Dedifferentiated amniotic fluid mesenchymal stem cell (primary cell): Measurements from ENCODE around the gene KIAA0232.
"Not testable (repeated sequence)": the region's sequence is repeated elsewhere in the genome, so short reads cannot be mapped to it uniquely, and the experiment has no call there.

ENCODE experiments used
- DNase-seq: peaks from one replicate; pipeline ENCODE4 v3.0.0-alpha.2; 2016; ENCODE audit errors: extremely low spot score

KIAA0232 gene

GRCh38 chr4:6808259-6808658, 25.7 kb downstream of the KIAA0232 start:
- no peak for DNase-seq

DNA sequence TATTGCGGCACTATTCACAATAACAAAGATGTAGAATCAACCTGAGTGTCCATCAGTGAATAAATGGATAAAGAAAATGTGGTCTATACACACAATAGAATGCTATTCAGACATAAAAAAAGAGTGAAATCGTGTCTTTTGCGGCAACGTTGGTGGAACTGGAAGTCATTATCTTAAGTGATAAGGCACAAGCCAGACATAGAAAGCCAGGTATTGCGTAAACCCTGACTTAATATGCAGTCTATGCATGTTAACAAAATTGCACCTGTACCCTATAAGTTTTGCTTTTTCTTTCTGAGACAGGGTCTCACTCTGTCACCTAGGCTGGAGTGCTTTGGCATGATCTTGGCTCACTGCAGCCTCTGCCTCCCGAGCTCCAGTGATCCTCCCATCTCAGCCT, 28.6 kb downstream of the KIAA0232 start:
- no peak for DNase-seq

DNA sequence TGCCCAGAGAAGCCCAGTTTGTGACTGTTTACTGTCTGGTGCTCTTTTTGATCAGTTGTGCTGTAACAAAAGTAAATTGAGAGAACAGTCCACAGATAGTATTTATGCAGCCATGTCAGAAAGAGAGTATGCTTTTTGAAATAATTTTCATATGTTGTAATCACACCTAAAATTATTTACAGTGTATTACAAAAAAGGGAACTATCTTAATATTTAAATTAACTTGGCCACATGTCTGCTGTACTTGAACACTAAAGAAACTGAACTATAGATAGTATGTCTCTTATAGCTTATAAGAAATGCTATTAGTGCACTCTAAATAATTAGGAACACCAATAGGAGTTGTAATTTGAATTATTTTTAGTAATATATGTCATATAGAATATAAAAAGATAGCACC, 30.2 kb downstream of the KIAA0232 start:
- DNase-seq, result no peak

- no peak for DNase-seq
These were observed 31.2 kb downstream of the KIAA0232 start for GRCh38 chr4:6813725-6814124.

DNA sequence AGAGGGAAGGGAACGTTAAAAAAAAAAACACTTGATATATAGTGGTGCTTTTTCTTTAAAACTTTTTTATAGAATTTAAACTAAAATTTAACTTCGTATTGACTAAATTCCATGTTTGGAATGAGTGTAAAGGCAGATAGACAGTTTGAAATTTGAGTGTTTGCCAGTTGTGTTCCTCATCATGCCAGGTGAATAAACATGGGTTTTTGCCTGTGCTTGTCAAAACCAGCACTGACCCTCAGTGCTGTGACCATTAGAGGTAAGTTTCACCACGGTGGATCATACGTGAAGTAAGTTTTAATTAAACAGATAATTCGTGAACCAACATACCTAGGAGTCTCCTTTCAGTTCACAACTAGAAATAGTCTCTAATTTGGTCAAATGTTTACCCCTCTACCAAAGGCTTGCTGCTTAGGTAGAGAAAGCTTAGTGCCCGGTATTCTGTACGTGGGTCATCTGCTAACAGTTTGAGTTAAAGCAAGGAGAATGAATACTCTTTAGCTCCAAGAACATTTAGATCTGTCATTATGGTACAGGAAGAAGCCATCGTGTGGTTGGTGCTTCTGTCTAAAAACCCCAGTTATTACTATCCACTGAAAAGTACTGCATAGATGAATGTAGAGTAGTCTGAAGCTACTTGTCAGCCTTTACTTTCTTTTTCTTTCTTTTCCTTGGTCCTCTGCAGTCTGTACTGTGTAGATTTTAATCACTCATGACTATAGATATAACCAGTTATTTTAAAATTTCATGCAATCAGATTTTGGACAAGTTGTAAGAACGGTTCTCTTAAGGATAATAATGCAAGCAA, 32.7 kb downstream of the KIAA0232 start:
- no peak for DNase-seq

DNA sequence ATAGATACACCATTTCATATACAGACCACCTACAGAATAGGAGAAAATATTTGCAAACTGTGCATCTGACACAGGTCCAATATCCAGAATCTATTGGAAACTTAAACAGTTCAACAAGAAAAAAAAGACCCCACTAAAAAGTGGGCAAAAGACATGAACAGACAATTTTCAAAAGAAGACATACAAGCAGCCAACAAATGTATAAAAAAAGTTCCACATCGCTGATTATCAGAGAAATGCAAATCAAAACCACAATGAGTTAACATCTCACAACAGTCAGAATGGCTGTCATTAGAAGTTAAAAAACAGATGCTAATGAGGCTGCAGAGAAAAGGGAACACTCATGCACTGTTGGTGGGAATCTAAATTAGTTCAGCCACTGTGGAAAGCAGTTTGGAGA, 36.8 kb downstream of the KIAA0232 start:
- DNase-seq, result no peak

GRCh38 chr4:6820695-6821094, 38.2 kb downstream of the KIAA0232 start:
- DNase-seq, result no peak

- no peak for DNase-seq
These were observed 41.5 kb downstream of the KIAA0232 start for GRCh38 chr4:6824071-6824470.

DNA sequence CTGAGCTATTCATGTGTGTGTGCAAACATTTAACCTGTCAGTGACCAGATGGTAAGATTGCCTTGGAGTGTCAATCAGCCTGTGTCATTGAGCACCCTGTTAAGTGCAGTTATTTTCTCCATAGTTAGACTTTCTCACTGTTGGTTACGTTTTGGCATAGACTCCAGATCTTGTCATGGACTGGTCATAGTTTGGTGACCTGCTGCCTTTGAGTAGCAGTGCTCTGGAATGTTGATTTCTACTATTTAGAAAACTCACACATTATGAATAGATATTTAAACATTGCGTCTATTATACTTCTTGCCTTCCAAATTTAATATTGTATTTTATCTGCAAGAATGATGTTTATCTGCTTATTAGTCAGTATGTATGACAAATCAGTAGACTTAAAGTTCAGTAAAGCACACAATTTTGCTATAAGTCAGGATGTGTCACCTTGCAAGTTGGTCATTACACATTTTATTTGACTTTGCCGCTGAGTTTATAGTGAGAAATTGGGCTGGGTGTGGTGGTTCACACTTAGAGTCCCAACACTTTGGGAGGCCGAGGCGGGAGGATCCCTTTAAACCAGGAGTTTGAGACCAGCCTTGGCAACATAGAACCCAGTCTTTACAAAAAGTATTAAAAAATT, 42.4 kb downstream of the KIAA0232 start:
- DNase-seq, result no peak

DNA sequence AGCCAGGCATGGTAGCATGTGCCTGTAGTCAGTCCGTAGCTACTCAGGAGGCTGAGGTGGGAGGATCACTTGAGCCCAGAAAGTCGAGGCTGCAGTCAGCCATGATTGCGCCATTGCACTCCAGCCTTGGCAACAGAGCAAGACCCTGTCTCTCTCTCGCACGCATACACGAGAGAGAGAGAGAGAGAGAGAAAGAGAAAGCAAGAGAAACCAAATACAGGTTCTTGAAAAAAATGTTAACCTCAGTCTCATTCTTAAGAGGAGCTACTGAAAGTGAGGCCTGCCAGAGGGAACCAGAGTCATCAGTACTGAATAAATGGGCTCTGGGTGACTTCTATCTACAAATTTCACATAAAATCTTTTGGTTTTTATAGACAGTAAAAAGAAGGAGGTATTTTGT, 42.9 kb downstream of the KIAA0232 start:
- no peak for DNase-seq

GRCh38 chr4:6826781-6827508, 44.4 kb downstream of the KIAA0232 start:
- no peak for DNase-seq

DNA sequence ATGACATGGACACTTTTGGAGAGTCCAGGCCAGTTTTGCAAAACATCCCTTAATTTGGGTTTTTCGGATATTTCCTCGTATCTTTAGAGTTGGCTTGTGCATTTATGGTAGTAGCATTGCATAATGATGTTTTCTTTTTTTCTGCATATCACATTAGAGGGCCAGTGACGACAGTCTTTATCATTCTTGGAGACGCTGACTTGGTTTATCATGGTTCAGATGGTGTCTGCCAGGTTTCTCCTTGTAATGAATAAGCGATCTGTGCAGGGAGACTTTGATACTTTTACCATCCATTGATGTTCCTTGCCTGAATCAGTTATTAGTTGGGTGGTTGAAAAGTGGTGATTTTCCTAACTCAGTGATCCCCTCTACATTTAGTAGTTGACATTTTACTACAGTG, 46.6 kb downstream of the KIAA0232 start:
- no peak for DNase-seq

GRCh38 chr4:6834867-6835266, 52.3 kb downstream of the KIAA0232 start:
- DNase-seq, result peak; percentile 19

DNA sequence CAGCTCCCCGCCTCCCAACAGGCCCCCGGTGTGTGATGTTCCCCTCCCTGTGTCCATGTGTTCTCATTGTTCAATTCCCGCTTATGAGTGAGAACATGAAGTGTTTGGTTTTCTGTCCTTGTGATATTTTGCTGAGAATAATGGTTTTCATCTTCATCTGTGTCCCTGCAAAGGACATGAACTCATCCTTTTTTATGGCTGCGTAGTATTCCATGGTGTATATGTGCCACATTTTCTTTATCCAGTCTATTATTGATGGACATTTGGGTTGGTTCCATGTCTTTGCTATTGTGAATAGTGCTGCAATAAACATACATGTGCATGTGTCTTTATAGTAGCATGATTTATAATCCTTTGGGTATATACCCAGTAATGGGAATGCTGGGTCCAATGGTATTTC, 53.1 kb downstream of the KIAA0232 start:
- not testable (repeated sequence) for DNase-seq

DNA sequence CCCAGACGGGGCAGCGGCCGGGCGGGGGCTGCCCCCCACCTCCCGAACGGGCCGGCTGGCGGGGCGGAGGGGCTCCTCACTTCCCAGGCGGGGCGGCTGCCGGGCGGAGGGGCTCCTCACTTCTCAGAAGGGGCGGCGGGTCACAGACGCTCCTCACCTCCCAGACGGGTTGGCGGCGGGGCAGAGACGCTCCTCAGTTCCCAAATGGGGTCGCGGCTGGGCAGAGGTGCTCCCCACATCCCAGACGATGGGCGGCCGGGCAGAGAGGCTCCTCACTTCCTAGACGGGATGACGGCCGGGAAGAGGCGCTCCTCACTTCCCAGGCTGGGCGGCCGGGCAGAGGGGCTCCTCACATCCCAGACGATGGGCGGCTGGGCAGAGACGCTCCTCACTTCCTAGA, 54.6 kb downstream of the KIAA0232 start:
- not testable (repeated sequence) for DNase-seq

DNA sequence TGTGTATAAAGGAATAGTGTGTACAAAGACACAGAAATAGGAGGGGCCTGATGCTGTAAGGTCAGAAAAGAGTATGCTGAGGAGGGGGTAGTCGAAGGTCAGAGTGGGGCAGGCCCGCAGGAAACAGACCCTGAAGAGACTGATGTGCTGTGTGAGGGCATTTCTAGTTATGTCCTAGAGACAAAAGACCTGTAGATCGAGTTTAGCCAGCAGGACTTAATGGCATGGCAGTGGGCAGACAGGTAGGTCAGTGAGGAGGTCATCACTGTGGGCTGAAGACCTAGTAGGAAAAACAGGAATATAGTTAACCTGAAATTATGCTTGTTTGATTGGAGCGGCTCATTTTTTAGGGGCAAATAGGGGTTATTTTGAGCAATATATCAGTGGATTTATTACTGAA, 57.1 kb downstream of the KIAA0232 start:
- DNase-seq, result no peak

DNA sequence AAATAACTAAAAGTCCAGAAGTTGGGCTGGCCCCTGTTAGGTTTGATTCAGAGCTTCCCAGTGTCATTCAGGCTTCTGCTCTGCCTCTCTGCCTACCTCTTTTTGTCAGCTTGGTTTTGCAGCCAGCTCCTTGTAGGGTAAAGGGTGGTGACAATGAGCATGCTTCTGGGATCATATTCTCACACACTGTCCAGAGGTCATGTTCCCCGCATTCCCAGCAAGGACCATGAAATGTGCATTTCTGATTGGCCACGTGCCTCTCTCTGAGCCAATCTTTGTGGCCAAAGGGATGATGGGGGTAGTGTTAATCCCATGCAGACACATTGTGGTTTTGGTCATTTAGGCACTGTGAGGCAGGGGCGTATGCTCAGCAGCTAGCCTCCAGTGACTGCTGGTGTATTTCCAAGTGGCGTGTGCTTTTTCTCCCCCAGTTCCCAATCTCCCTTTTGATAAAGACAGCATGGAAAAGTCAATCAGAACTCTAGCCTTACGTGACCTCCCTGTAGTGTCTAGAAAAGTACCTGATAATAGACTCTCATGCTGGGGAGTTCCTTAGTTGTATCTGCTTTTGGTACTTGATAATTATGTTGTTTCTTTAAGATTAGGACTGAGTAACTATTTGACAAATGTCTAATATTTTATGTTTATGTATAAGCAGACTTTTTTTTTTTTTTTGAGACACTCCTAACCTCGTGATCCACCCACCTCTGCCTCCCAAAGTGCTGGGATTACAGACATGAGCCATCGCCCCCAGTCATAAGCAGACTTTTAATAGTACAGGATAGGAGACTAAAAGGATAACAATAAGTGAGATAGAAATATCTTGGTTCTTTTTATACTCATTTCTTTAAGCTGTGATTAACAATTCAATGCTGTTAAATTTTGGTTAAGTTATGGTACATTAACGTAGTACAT, 57.8 kb downstream of the KIAA0232 start:
- peak; percentile 21 for DNase-seq

DNA sequence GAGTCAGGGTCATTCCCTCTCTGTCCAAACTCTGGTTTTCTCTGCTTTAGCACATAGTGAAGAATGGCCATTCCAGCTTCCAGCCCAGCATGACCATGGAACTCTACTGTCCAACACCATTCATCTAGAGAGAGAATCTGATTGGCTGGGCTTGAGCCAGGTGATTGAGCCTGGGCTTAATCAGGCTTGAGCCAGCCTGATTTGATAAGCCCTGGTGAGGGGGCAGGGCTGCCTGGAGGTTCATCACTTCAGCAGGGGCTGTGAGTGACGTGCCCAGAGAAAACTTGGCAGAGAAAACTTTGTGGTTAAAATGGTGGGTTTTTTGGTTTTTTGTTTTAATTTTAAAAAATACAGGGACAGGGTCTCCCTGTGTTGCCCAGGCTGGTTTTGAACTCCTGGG, 62.5 kb downstream of the KIAA0232 start:
- DNase-seq, result no peak

DNA sequence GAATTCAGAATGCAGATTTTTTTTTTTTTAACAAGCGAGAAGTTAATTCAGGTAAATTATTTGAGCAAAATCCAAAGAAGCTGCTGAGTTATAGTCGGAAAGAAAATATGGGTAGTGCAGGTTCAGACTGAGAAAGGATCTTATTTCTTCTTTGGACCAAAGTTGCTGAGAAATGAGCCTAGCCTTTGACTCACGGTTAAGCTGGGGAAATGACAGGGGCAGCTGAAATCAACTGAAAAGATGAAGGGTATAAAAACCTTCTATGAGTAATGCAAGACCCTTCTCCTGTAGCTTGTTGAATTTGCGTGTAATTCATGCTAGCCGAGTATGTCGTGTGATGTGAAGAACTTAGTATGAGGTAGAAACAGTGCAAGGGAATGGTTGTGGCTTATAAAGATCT, 63.0 kb downstream of the KIAA0232 start:
- DNase-seq, result no peak

DNA sequence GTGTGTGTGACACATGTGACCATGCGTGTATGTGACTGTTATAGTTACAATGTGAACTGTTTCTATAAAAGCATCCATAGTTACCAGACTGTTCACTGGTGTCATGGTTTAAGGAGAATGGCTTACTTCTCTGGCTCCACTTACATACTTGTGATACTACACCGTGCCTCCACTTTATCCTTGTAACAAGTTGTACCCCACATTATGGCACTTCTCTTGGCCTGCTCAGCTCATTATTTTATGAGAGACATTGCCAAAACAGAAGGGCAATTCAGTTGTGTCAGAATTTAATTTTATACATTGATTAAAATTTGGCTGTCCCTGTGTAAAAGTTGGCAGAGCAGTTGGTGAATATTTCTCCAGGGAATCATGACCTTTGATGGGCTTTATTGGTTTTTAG, 64.7 kb downstream of the KIAA0232 start:
- no peak for DNase-seq

GRCh38 chr4:6848717-6849305, 66.3 kb downstream of the KIAA0232 start:
- DNase-seq, result no peak
